SU-DHL-6 (cell line): Measurements from ENCODE around the gene WDR38.

Experiments
- H2AFZ ChIP-seq: fragments of 200-600 bp; sonication (generic); 2 replicates; pipeline ENCODE4 v1.6.1; 2014; ENCODE audit warnings: low read depth, mild to moderate bottlenecking, moderate library complexity, mixed read lengths, antibody characterized with exemption, low read length; ENCODE audit not compliant: severe bottlenecking
- H3F3A ChIP-seq: fragments of 200-600 bp; shearing (Covaris generic); 2 replicates; pipeline ENCODE4 v1.6.0; 2016; ENCODE audit warnings: antibody characterized with exemption, mild to moderate bottlenecking; ENCODE audit not compliant: insufficient read depth
- H3K27ac ChIP-seq: fragments of 200-600 bp; sonication (generic); 2 replicates; pipeline ENCODE4 v1.5.1; 2016; ENCODE audit warnings: low read depth, mild to moderate bottlenecking, low read length, moderate library complexity, mixed read lengths
- H3K27me3 ChIP-seq: fragments of 200-600 bp; sonication (generic), shearing (Covaris generic); 2 replicates; pipeline ENCODE4 v1.6.0; 2014; ENCODE audit warnings: mild to moderate bottlenecking, low read length
- H3K36me3 ChIP-seq: fragments of 200-600 bp; sonication (generic); 2 replicates; pipeline ENCODE4 v1.6.1; 2014; ENCODE audit warnings: mild to moderate bottlenecking, low read length, mixed read lengths
- H3K4me2 ChIP-seq: fragments of 300-600, 200-600 bp; shearing (Covaris generic), sonication (generic); 2 replicates; pipeline ENCODE4 v1.6.0; 2014; ENCODE audit warnings: low read length, low read depth, mild to moderate bottlenecking; ENCODE audit not compliant: poor library complexity, severe bottlenecking
- H3K4me3 ChIP-seq: fragments of 200-600 bp; sonication (generic); 2 replicates; pipeline ENCODE4 v1.5.1; 2014; ENCODE audit warnings: antibody characterized with exemption, low read length, mild to moderate bottlenecking, mixed read lengths; ENCODE audit not compliant: insufficient read depth, poor library complexity, severe bottlenecking
- H3K79me2 ChIP-seq: fragments of 200-600 bp; sonication (generic); 2 replicates; pipeline ENCODE4 v1.6.1; 2014; ENCODE audit warnings: mild to moderate bottlenecking, low read length, moderate library complexity; ENCODE audit not compliant: insufficient read depth
- H3K9ac ChIP-seq: fragments of 200-600 bp; sonication (generic); 2 replicates; pipeline ENCODE4 v1.7.0; 2014; ENCODE audit warnings: mild to moderate bottlenecking, low read length
- H3K9me2 ChIP-seq: fragments of 200-600 bp; sonication (generic); replicated peaks from 2 replicates; pipeline ENCODE4 v1.6.1; 2014; ENCODE audit warnings: low read length; ENCODE audit not compliant: insufficient read depth
- H3K9me3 ChIP-seq: fragments of 200-600 bp; sonication (generic); 2 replicates; pipeline ENCODE4 v1.6.1; 2014; ENCODE audit warnings: low read length, mixed read lengths; ENCODE audit not compliant: insufficient read depth
- H4K20me1 ChIP-seq: fragments of 200-600 bp; sonication (generic); 2 replicates; pipeline ENCODE4 v1.6.1; 2014; ENCODE audit warnings: low read depth, mild to moderate bottlenecking, antibody characterized with exemption, low read length, moderate library complexity, mixed read lengths
- CTCF ChIP-seq: fragments of 200-600 bp; sonication (generic); IDR thresholded peaks from one replicate; pipeline ENCODE4 v1.5.1; 2017; ENCODE audit warnings: antibody characterized with exemption, mild to moderate bottlenecking, low read length, moderate library complexity; ENCODE audit not compliant: insufficient read depth, poor library complexity, severe bottlenecking
- EZH2phosphoT487 ChIP-seq: fragments of 200-600 bp; sonication (generic), shearing (Covaris generic); conservative IDR thresholded peaks from 2 replicates; pipeline ENCODE4 v1.6.1; 2018; ENCODE audit warnings: mild to moderate bottlenecking, antibody characterized with exemption, low read length, moderate library complexity, mixed read lengths

WDR38 gene

GRCh38 chr9:124839612-124840299 lies 13.5 kb upstream of the WDR38 start:
- Histone ChIP-seq H3K9ac (no peak overlapping the region), H3K27ac (no peak overlapping the region), H3K27me3 (no peaks in the 10 kb centered on the region), H2AFZ (no peak overlapping the region), H3K36me3 (no peaks in the 10 kb centered on the region), H3K79me2 (no peaks in the 10 kb centered on the region), H3K9me2 (no peaks in the 10 kb centered on the region), H4K20me1 (no peaks in the 10 kb centered on the region), H3K9me3 (no peaks in the 10 kb centered on the region), H3F3A (no peaks in the 10 kb centered on the region), H3K4me3 (no peak overlapping the region), H3K4me2 (no peak overlapping the region)
- no peak for TF ChIP-seq CTCF
- no peak for TF ChIP-seq EZH2phosphoT487

- Histone ChIP-seq H3K79me2 (no peaks in the 10 kb centered on the region), H3K9me2 (no peaks in the 10 kb centered on the region), H2AFZ (no peak overlapping the region), H3F3A (no peaks in the 10 kb centered on the region), H3K9me3 (no peaks in the 10 kb centered on the region), H3K36me3 (no peaks in the 10 kb centered on the region), H3K27me3 (no peaks in the 10 kb centered on the region), H4K20me1 (no peaks in the 10 kb centered on the region), H3K9ac (no peak overlapping the region), H3K27ac (no peak overlapping the region), H3K4me2 (no peak overlapping the region), H3K4me3 (no peak overlapping the region)
- TF ChIP-seq CTCF (peak; percentile 75), EZH2phosphoT487 (no peak)
Measured at GRCh38 chr9:124840300-124840833, 12.9 kb upstream of the WDR38 start.

GRCh38 chr9:124841075-124841821 lies 12.0 kb upstream of the WDR38 start:
- Histone ChIP-seq H3F3A (no peaks in the 10 kb centered on the region), H2AFZ (no peak overlapping the region), H3K27me3 (no peaks in the 10 kb centered on the region), H3K4me2 (no peak overlapping the region), H3K36me3 (no peaks in the 10 kb centered on the region), H3K9ac (no peak overlapping the region), H3K9me2 (no peaks in the 10 kb centered on the region), H3K4me3 (no peak overlapping the region), H3K79me2 (no peaks in the 10 kb centered on the region), H4K20me1 (no peaks in the 10 kb centered on the region), H3K27ac (no peak overlapping the region), H3K9me3 (no peaks in the 10 kb centered on the region)
- no peak for TF ChIP-seq CTCF
- no peak for TF ChIP-seq EZH2phosphoT487
